Large intestine (tissue), 3 donors: ENCODE data around the gene PTGIS. TPM values are rescaled to one million over a fixed set of nuclear protein-coding genes. Genes with fewer than 3 reads are reported as not detected.

Source experiments
- DNase-seq, 2 donors: peaks; one replicate each; pipeline versions ENCODE4 v3.0.0 to v3.0.0-alpha.2; 2013
- H3K27ac ChIP-seq: one replicate; pipeline ENCODE4 v1.5.1; 2013; ENCODE audit warnings: low read length
- H3K27me3 ChIP-seq: 2 replicates; pipeline ENCODE4 v1.6.1; 2013; ENCODE audit warnings: low read length; ENCODE audit not compliant: control insufficient read depth, insufficient read depth
- H3K36me3 ChIP-seq: 2 replicates; pipeline ENCODE4 v1.6.1; 2013; ENCODE audit warnings: low read length; ENCODE audit not compliant: control insufficient read depth, insufficient read depth
- H3K4me1 ChIP-seq: one replicate; pipeline ENCODE4 v1.6.1; 2013; ENCODE audit warnings: low read length; ENCODE audit not compliant: control insufficient read depth, insufficient read depth
- H3K4me3 ChIP-seq: one replicate; pipeline ENCODE4 v1.5.1; 2013; ENCODE audit warnings: low read length
- H3K9me3 ChIP-seq: one replicate; pipeline ENCODE4 v1.6.1; 2013; ENCODE audit warnings: mild to moderate bottlenecking, low read depth, low read length, moderate library complexity; ENCODE audit not compliant: control insufficient read depth
- WGBS: methylation state at CpG from one replicate; pipeline ENCODE4 v1.1.5; 2013; ENCODE audit warnings: low lambda C conversion rate; ENCODE audit not compliant: insufficient coverage; 5-methylcytosine and 5-hydroxymethylcytosine counted together
- polyA plus RNA-seq: library from polyadenylated mRNA; unstranded; fragments of 120-200 nt; gene quantifications from one replicate; pipeline ENCODE4 v1.2.1, GENCODE V29; 2013

PTGIS gene
- polyA plus RNA-seq, 1 donor, result 13.5 TPM

DNA sequence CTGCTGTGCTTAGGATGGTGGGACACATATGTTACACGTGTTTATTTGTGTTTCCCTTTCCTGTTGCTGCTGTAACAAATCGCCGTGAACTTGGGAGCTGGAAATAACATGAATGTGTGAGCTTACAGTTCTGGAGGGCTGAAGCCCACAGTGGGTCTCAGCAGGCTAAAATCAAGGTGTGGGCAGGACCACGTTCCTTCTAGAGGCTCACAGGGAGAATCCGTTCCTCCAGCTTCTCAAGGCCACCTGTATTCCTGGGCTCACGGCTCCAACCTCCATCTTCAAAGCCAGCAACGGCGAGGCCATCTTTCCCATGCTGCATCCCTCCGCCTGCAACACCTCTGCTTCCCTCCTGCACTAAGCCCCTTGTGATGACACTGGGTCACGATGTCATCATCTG lies 27.4 kb upstream of the PTGIS start:
- DNase-seq, result no peak
- Histone ChIP-seq H3K27me3 (no peaks in the 10 kb centered on the region), H3K27ac (no peak overlapping the region), H3K4me3 (no peak overlapping the region), H3K4me1 (peaks cover 36% of the 10 kb centered on the region), H3K9me3 (peaks cover 5% of the 10 kb centered on the region), H3K36me3 (no peaks in the 10 kb centered on the region)
- WGBS, result no CpG with 5 or more reads among the region's 10 CpGs

DNA sequence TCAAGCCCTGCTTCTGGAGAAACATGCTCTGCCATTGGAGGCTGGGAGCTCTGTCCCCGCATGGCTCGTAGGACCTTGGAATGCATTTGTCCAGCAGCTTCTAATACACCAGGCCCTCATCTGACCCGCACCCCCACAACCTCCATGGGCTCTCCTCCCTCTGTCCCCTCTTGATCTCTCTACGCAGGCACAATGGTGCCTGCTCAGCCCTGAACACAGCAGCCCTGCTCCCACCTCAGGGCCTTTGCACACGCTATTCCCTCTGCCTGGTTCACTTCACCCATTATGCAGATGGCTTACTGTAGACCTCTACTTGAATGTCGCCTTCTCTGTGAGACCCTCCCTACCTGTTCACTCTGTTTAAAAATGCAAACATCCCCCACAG lies 27.0 kb upstream of the PTGIS start:
- WGBS, result 100% methylated on average over 1 of the region's 6 CpGs
- Histone ChIP-seq H3K4me1 (peaks cover 32% of the 10 kb centered on the region), H3K4me3 (no peak overlapping the region), H3K27me3 (no peaks in the 10 kb centered on the region), H3K27ac (no peak overlapping the region), H3K9me3 (peaks cover 5% of the 10 kb centered on the region), H3K36me3 (no peaks in the 10 kb centered on the region)
- no peak for DNase-seq

DNA sequence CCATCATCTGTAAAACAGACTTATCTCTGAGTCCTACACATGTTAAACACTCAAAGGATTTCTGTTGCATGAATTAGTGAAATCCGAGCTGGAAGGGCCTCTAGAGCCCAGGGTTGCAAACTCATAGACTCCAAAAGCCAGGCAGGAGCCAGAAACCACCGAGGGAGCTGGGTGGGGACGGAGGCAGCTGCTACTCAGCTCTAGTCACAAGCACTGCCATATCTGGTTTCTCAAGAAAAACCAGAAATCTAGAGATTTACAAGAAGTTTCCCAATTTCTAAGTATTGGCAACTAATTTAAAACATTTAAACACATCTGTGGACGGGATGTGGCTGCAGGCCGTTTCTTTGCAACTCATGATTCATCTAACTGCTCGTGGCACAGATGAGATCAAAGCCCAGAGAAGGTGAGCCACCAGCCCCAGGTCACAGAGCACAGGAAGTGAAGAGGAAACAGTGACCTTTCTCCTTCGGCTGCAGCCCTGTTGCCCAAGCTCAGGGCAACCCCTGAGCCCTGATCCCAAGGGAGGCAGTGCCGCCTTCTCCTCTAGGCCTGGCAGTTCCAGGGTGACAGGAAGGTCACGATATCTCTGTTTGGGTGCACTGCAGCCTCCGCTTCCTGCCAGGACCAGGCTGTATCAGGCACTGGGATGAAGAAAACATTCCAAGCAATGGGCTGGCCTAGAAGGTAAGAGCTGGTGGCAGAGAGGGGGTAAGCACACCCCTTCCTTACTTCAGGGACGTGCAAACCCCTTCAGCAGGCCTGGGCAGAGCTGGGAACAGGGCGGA lies 26.4 kb upstream of the PTGIS start:
- Histone ChIP-seq H3K27ac (no peak overlapping the region), H3K4me1 (peaks cover 26% of the 10 kb centered on the region), H3K36me3 (no peaks in the 10 kb centered on the region), H3K9me3 (peaks cover 5% of the 10 kb centered on the region), H3K4me3 (no peak overlapping the region), H3K27me3 (no peaks in the 10 kb centered on the region)
- no CpG with 5 or more reads among the region's 12 CpGs for WGBS
- no peak for DNase-seq

DNA sequence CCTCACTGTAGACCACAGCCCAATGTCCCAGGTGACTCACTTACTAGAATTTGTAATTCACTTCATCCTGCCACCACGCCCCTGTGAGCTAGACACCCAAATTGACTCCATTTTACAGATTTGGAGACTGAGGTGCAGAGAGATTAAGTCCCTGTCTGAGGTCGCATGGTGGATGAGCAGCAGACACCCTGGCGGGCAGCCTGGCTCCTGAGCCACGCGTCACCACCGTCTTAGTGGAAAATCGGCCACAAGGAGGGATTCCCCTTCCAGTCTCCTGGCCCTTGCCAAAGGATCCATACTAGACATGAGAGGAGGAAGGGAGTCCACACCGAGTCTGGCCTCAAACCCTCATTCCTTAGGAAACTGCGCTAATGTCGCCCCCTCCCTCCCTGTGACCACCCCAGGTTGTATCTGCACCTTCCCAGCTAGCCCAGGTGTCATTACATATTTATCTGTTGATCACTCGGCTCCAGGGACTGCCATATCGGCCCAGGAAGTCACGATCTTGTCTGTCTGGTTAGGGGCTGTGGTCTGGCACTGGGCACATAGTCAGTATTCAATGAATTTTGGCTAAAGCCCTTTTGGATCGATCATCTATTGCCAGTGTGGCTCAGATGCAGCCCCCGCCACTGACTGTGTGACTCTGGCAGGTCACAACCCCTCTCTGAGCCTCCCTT lies 25.7 kb upstream of the PTGIS start:
- WGBS, result 100% methylated on average over 1 of the region's 15 CpGs
- Histone ChIP-seq H3K27me3 (no peaks in the 10 kb centered on the region), H3K36me3 (no peaks in the 10 kb centered on the region), H3K27ac (no peak overlapping the region), H3K4me1 (peaks cover 22% of the 10 kb centered on the region), H3K9me3 (peaks cover 5% of the 10 kb centered on the region), H3K4me3 (no peak overlapping the region)
- no peak for DNase-seq

DNA sequence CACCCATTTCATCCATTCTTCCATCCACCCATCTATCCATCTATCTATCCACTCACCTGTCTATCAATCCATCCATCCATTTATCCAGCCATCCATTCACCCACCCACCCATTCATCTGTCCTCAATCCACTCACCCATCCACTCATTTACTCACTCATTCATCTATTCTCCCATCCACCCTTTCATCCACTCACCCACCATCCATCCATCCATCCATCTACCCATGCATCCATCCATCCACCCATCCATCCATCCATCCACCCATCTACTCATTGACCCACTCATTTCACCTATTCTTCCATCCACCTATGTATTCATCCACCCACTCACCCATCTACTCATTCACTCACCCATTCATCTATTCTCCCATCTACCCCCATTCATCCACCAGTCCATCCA lies 24.2 kb upstream of the PTGIS start:
- Histone ChIP-seq H3K4me3 (no peak overlapping the region), H3K36me3 (no peaks in the 10 kb centered on the region), H3K27me3 (no peaks in the 10 kb centered on the region), H3K9me3 (no peaks in the 10 kb centered on the region), H3K4me1 (peaks cover 22% of the 10 kb centered on the region), H3K27ac (no peak overlapping the region)
- DNase-seq, result no peak

DNA sequence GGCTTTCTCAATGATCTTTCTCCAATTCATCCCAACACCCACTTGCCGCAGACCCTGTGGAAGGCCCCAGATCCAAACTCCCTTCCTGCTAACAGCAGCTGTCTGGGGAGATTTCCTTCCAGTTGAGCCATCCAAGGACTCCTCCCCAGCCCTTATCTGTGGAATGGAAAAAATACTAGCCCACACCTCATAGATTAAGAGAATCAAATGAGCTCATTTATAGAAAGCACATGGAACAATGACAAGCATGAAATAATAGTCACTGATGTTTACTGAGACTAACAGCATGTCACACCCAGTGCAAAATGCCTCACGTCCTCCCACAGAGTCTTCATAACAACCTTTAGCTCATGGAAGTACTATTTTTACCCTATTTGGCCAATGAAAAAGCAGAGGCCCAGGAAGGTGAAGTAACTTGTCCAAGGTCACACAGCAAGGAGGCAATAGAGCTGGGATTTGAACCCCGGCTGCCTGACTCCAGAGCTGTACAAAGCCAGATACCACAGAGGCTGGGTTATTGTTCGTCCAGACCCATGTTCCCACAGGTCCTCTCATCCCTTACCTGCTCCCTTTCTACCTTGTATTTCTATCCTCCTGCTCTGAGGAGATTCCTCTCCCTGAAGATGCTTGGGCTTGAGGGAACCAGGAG lies 23.4 kb upstream of the PTGIS start:
- Histone ChIP-seq H3K36me3 (no peaks in the 10 kb centered on the region), H3K4me1 (peaks cover 20% of the 10 kb centered on the region), H3K9me3 (no peaks in the 10 kb centered on the region), H3K4me3 (no peak overlapping the region), H3K27me3 (no peaks in the 10 kb centered on the region), H3K27ac (peak overlapping the region; percentile 84)
- peak; percentile 80 to 88 for DNase-seq
- no CpG with 5 or more reads among the region's 4 CpGs for WGBS

DNA sequence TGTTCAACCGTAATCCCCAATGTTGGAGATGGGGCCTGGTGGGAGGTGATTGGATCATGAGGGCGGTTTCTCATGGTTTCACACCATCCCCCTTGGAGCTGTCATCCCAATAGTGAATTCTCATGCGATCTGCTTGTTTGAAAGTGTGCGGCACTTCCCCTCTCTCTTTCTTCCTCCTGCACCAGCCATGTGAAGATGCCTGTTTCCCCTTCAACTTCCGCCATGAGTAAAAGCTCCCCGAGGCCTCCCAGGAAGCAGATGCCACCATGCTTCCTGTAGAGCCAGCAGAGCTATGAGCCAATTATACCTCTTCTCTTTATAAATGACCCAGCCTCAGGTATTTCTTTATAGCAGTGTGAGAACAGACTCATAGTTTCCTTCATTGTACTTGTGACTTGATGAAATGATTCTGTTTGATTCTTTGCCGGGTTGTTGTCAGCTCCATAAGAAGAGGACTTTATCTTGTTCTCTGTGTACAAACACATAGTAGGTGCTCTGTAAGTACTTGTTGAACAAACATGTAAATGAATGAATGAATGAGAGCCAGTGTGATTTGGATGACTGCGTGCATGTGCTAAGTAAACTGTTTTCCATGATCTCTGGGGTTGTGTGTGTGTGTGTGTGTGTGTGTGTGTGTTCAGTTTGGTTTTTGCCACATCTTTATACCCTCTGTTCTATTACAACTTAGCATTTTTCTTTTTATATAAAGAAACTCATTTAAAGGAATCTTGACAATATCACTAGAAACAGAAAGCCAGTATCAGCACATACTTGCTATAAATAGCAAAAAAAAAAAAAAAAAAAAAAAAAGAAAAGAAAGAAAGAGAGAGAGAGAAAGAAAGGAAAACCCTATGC lies 22.5 kb upstream of the PTGIS start:
- Histone ChIP-seq H3K36me3 (no peaks in the 10 kb centered on the region), H3K4me3 (no peak overlapping the region), H3K27me3 (no peaks in the 10 kb centered on the region), H3K27ac (peak overlapping the region; percentile 84), H3K9me3 (no peaks in the 10 kb centered on the region), H3K4me1 (peaks cover 16% of the 10 kb centered on the region)
- no CpG with 5 or more reads among the region's 8 CpGs for WGBS
- DNase-seq, result no peak

DNA sequence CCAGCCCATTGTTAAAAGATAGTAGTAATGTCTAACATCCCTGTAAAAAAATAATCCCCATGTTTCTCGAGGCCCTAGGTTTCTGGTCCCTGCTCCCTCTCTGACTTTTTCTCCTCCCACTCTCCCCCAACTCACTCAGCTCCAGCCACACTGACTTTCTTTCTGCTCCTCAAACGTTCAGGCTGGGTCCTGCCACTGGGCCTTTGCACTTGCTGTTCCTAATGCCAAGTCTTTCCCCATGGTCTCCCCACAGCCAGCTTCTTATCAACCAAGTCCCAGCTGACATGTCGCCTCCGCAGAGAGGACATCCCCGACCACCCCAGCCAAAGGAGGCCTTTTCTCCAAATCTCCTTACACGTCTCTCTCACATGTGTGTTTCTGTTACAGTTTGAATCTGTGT lies 21.8 kb upstream of the PTGIS start:
- no CpG with 5 or more reads among the region's 6 CpGs for WGBS
- Histone ChIP-seq H3K4me1 (peaks cover 23% of the 10 kb centered on the region), H3K9me3 (no peaks in the 10 kb centered on the region), H3K27me3 (no peaks in the 10 kb centered on the region), H3K4me3 (no peak overlapping the region), H3K27ac (no peak overlapping the region), H3K36me3 (no peaks in the 10 kb centered on the region)
- DNase-seq, result no peak

DNA sequence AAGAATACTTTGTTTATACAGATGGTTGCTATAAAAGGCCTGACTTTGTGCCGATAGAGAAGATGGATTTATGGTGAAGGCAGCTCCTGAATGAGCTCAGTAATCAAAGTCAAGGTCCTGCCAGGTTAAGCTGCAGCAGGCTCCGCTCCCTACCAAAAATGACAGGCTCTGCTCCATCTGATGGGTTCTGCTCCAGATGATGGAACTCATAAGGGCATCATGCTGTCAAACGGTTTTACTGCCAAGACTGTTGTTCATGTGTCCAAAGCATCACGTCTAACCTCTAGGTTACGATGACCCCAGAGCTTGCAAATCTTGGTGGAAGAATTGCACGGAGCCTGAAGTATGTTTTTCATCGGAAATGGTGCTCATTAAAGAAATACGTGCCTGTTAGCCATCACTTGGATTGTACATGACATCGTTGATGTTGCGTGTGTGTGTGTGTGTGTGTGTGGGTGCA lies 19.2 kb upstream of the PTGIS start:
- H3K27ac ChIP-seq, result no peak overlapping the region
- WGBS, result no CpG with 5 or more reads among the region's 10 CpGs
- peaks cover 42% of the 10 kb centered on the region for H3K4me1 ChIP-seq

More for the DNA sequence above, 19.2 kb upstream of the PTGIS start:
- DNase-seq, result no peak
- no peak overlapping the region for H3K4me3 ChIP-seq
- H3K9me3 ChIP-seq, result peaks cover 3% of the 10 kb centered on the region
- no peaks in the 10 kb centered on the region for H3K27me3 ChIP-seq
- H3K36me3 ChIP-seq, result no peaks in the 10 kb centered on the region
